Heart right ventricle (tissue), 16 donors: ENCODE results near the gene DOCK3. TPM values are rescaled to one million over a fixed set of nuclear protein-coding genes. Genes with fewer than 3 reads are reported as not detected.

Experiments used
- ATAC-seq, 8 donors: fragments of 200-7000 bp; cut with Tn5 transposase; one replicate each; pipeline ENCODE4 v1.9.1; 2020; ENCODE audit warnings: mild to moderate bottlenecking in 8 of 8, moderate library complexity in 8 of 8, moderate number of reproducible peaks in 1 of 8
- DNase-seq, 2 donors: peaks; one replicate each; pipeline ENCODE4 v3.0.0-alpha.2; 2020
- H3K27ac ChIP-seq, 10 donors: fragments of 200-600 bp; sonication (generic) in 2 of 10; one replicate each; pipeline versions ENCODE4 v1.5.0 to v1.8.0; 2020 to 2022; ENCODE audit warnings: mild to moderate bottlenecking in 3 of 10
- H3K27me3 ChIP-seq, 7 donors: fragments of 200-600 bp; one replicate each; pipeline ENCODE4 v1.8.0; 2021 to 2022; ENCODE audit warnings: mild to moderate bottlenecking in 2 of 7
- H3K36me3 ChIP-seq, 9 donors: fragments of 200-600 bp; sonication (generic) in 1 of 9; one replicate each; pipeline versions ENCODE4 v1.5.0 to v1.8.0; 2020 to 2022; ENCODE audit warnings: mild to moderate bottlenecking in 2 of 9
- H3K4me1 ChIP-seq, 9 donors: fragments of 200-600 bp; sonication (generic) in 1 of 9; one replicate each; pipeline versions ENCODE4 v1.5.0 to v1.8.0; 2020 to 2022; ENCODE audit warnings: mild to moderate bottlenecking in 4 of 9
- H3K4me3 ChIP-seq, 10 donors: fragments of 200-600 bp; sonication (generic) in 2 of 10; one replicate each; pipeline versions ENCODE4 v1.5.0 to v1.8.0; 2020 to 2022; ENCODE audit warnings: mild to moderate bottlenecking in 7 of 10, moderate library complexity in 2 of 10
- H3K9me3 ChIP-seq, 11 donors: fragments of 200-600 bp in 10 of 11; sonication (generic) in 2 of 11; one replicate each; pipeline versions ENCODE4 v1.5.0 to v1.8.0; 2013 to 2022; ENCODE audit warnings: mild to moderate bottlenecking in 2 of 11, control low read depth in 1 of 11, moderate library complexity in 1 of 11
- WGBS, 2 donors: extraction: QIAGEN DNeasy Blood & Tissue Kit; methylation state at CpG; one replicate each; pipeline ENCODE4 v1.1.7; 2013; ENCODE audit warnings: inconsistent platforms in 1 of 2; 5-methylcytosine and 5-hydroxymethylcytosine counted together
- intact Hi-C, 10 donors: fragments of 100-400 bp; cut with DNase I; formaldehyde crosslinking; loops; one replicate each; pipeline versions ENCODE4 v1.11.1 to v1.14.2; 2022
- polyA plus RNA-seq, 2 donors: library from polyadenylated mRNA; stranded (reverse); fragments of 200-250 nt; gene quantifications; one replicate each; pipeline ENCODE4 v1.2.3, GENCODE V29; 2013
- total RNA-seq, 10 donors: library from RNA; stranded (reverse); fragmentation: NEBNext Ultra II Directional in 3 of 10; extraction: Animal tissue kit (Norgen Biotek cat#: 25700) in 3 of 10; gene quantifications; one replicate each; pipeline versions ENCODE4 v1.2.1 to v1.2.4, GENCODE V29; 2021 to 2023
- TF ChIP-seq, protein P1 (sequence below), 9 donors: fragments of 200-600 bp; sonication (generic) in 2 of 9; IDR thresholded peaks; one replicate each; pipeline versions ENCODE4 v1.5.0 to v1.8.0; 2021 to 2022; ENCODE audit warnings: antibody characterized with exemption in 9 of 9, mild to moderate bottlenecking in 5 of 9, moderate library complexity in 1 of 9
- donor health status: Arrhythmogenic right ventricular cardiomyopathy.
- donor health status: ischemic (EF 13 %, LVEDD 7.1; RV severe dilation, severe dysfunction).
- donor health status: healthy with polysubstance abuse.
- donor health status: DM: no; HTN: yes; CAD: no.
- donor health status: DM: no; HTN: no; CAD: no.
- donor health status: ischemic (EF 25% LVEDD 6.9; RV normal size, moderate dysfunction).
- donor health status: ischemic (EF 25% LVEDD 5.7; RV mildly dilated, moderate dysfunction).
- donor health status: healthy.
- donor health status: DM: yes; HTN: yes; CAD: no.
- donor health status: Ischemic cardiomyopathy.
- donor health status: ischemic (EF 35%, LVEDD 5.7; RV mildly dilated, moderate dysfunction).
- donor health status: nonischemic (EF 11% LVEDD 7.7; RV severe dilation, severe dysfunction).
- donor health status: DM: yes; HTN: yes; CAD: no.
- donor health status: PGD.
- donor health status: ischemic (EF 29% LVEDD 5.4; RV normal size, mild dysfunction).
- donor health status: nonischemic (EF 23%, LVEDD 6.1; RV moderate dilation, normal function).

The DOCK3 gene
- total and polyA plus RNA-seq, 12 donors, result 1.2 to 6.6 (median 4.7) TPM

DNA sequence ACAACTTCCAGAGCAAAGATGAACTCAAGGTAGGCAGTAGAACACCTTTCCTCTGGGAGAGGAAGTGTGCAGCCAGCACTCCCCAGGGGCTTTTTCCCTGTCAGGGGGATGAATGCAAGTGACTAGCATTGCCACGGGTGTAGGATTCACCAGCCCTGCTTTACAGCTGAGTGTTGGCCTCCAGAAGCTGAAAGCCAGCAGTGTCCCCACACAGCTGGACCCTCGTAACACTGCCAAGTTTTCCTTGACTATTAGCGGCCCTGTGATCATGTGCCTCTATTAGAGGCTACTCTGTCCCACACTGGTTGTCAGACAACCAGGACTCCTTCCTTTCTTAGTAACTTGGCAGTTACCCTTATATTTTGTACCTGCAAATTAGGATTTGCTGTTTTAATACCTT lies 605.4 kb downstream of the DOCK3 start:
- Histone ChIP-seq H3K27ac (no peak overlapping the region), H3K36me3 (no peaks in the 10 kb centered on the region), H3K4me3 (no peak overlapping the region), H3K27me3 (peaks cover 0 to 6% (median 0%) of the 10 kb centered on the region in 7 donors), H3K4me1 (no peaks in the 10 kb centered on the region), H3K9me3 (no peaks in the 10 kb centered on the region)
- DNase-seq (no peak), ATAC-seq (no peak)
- intact Hi-C loops, result no loop called here
- WGBS, 2 donors, result 54 to 59% methylated on average over 3 of the region's 3 CpGs
- TF ChIP-seq, protein P1, sequence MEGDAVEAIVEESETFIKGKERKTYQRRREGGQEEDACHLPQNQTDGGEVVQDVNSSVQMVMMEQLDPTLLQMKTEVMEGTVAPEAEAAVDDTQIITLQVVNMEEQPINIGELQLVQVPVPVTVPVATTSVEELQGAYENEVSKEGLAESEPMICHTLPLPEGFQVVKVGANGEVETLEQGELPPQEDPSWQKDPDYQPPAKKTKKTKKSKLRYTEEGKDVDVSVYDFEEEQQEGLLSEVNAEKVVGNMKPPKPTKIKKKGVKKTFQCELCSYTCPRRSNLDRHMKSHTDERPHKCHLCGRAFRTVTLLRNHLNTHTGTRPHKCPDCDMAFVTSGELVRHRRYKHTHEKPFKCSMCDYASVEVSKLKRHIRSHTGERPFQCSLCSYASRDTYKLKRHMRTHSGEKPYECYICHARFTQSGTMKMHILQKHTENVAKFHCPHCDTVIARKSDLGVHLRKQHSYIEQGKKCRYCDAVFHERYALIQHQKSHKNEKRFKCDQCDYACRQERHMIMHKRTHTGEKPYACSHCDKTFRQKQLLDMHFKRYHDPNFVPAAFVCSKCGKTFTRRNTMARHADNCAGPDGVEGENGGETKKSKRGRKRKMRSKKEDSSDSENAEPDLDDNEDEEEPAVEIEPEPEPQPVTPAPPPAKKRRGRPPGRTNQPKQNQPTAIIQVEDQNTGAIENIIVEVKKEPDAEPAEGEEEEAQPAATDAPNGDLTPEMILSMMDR (IDR thresholded peaks at IDR 0.05), result no peak

DNA sequence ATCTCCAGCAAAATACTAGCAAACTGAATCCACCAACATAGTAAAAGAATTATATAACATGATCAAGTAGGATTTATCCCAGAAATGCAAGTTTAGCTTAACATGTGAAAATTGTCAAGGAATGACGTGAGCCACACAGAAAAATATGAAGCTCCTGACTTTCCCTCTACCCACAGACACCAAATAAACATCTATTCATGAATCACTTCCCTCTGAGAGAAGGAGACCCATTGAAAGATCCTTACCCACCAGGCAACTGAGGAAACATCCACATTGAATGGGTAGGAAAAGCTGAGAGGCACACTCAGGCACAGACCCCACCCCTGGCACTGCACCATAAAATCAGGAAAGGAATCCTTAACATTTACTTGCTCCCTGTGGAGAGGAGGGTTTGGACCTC lies 608.2 kb downstream of the DOCK3 start:
- Histone ChIP-seq H3K27me3 (no peaks in the 10 kb centered on the region), H3K4me3 (no peak overlapping the region), H3K36me3 (no peaks in the 10 kb centered on the region), H3K9me3 (peaks cover 0 to 25% (median 6%) of the 10 kb centered on the region in 11 donors), H3K27ac (no peak overlapping the region), H3K4me1 (no peaks in the 10 kb centered on the region)
- intact Hi-C loops, result no loop called here
- TF ChIP-seq, protein P1 (IDR thresholded peaks at IDR 0.05), result no peak
- no peak for DNase-seq
- no peak for ATAC-seq
- 70 to 72% methylated on average over 1 of the region's 1 CpG for WGBS, 2 donors

DNA sequence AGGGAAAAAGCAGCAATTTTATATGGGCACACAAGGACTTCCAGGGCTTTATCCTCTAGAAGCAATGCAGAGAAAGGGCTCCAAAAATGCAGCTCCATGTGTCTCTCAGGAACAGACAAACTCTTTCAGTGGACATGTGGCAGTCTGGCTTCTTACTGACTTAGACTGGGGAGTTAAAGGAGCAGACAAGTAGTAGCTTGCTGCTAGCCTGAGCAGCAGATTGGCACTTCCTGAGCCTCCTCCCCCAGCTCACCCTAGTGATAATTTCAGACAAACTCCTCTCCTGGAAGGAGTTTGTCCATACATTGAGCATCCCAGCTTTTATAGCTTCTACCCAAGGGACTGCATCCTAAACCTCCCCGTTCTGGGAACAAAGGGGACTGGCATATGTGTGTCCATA lies 608.7 kb downstream of the DOCK3 start:
- Histone ChIP-seq H3K27ac (no peak overlapping the region), H3K9me3 (peaks cover 0 to 25% (median 6%) of the 10 kb centered on the region in 11 donors), H3K36me3 (no peaks in the 10 kb centered on the region), H3K4me1 (no peaks in the 10 kb centered on the region), H3K27me3 (no peaks in the 10 kb centered on the region), H3K4me3 (no peak overlapping the region)
- intact Hi-C loops, result no loop called here
- DNase-seq (no peak), ATAC-seq (no peak)
- TF ChIP-seq, protein P1 (IDR thresholded peaks at IDR 0.05), result no peak
- WGBS, 2 donors, result 60 to 62% methylated on average over 1 of the region's 1 CpG

DNA sequence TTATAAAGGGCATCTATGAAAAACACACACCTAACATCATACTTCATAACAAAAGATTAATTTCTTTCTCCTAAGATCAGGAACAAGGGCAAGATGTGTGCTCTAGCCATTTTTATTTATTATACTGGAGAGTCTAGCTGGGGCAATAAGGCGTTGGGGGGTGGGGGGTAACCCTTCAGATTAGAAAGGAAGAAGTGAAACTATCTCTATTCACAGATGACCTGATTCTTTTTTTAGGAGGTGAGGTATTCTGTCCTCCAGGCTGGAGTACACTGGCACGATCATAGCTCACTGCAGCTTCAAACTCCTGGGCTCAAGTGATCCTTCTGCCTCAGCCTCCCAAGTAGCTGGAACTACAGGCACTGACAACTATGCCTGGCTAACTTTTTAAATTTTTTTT lies 620.9 kb downstream of the DOCK3 start:
- Histone ChIP-seq H3K27me3 (no peaks in the 10 kb centered on the region), H3K4me1 (no peaks in the 10 kb centered on the region), H3K4me3 (no peak overlapping the region), H3K36me3 (no peaks in the 10 kb centered on the region), H3K27ac (no peak overlapping the region), H3K9me3 (peaks cover 0 to 31% (median 6%) of the 10 kb centered on the region in 11 donors)
- 71 to 75% methylated on average over 2 of the region's 2 CpGs for WGBS, 2 donors
- ATAC-seq (no peak), DNase-seq (no peak)
- TF ChIP-seq, protein P1 (IDR thresholded peaks at IDR 0.05), result no peak
- intact Hi-C loops, result no loop called here
